K562 (cell line): ENCODE results near the gene PRTFDC1. TPM values are rescaled to one million over a fixed set of nuclear protein-coding genes. Genes with fewer than 3 reads are reported as not detected.

Experiments used
- CHD2 ChIP-seq: IDR thresholded peaks from 2 replicates; pipeline ENCODE4 v1.6.1; 2011; ENCODE audit warnings: low read depth, low read length
- COPS2 ChIP-seq: fragments of 450-650 bp; conservative IDR thresholded peaks from 2 replicates; pipeline ENCODE4 v1.6.1; 2016; ENCODE audit warnings: mild to moderate bottlenecking, moderate library complexity
- FOS ChIP-seq: IDR thresholded peaks from 3 replicates; pipeline ENCODE4 v1.6.1; 2011; ENCODE audit not compliant: insufficient read length; ENCODE audit errors: extremely low read depth
- FOXJ3 ChIP-seq: sonication (generic); formaldehyde crosslinking; IDR thresholded peaks from 2 replicates; pipeline ENCODE4 v1.4.0; 2020; ENCODE audit warnings: mild to moderate bottlenecking, missing genetic modification reagents
- GABPA ChIP-seq: fragments of 200-800 bp; sonication (Bioruptor generic); conservative IDR thresholded peaks from 2 replicates; pipeline ENCODE4 v1.6.1; 2016; ENCODE audit warnings: low read depth, missing genetic modification characterization, missing compliant biosample characterization
- HMBOX1 ChIP-seq: sonication (generic); IDR thresholded peaks from 2 replicates; pipeline ENCODE4 v1.6.1; 2016
- HNRNPH1 ChIP-seq: fragments of 200-400 bp; formaldehyde crosslinking; optimal IDR thresholded peaks from 2 replicates; pipeline ENCODE3; 2017; ENCODE audit warnings: low read depth, mild to moderate bottlenecking, low read length, moderate library complexity
- IFI16 ChIP-seq: fragments of 250-450 bp; sonication (Bioruptor Pico); IDR thresholded peaks from 2 replicates; pipeline ENCODE4 v2.1.2; 2022; ENCODE audit warnings: mild to moderate bottlenecking, inconsistent platforms
- ILF3 ChIP-seq: fragments of 450-650 bp; IDR thresholded peaks from 2 replicates; pipeline ENCODE4 v1.6.1; 2018; ENCODE audit warnings: antibody characterized with exemption, mild to moderate bottlenecking, moderate library complexity, borderline replicate concordance
- MAFF ChIP-seq: IDR thresholded peaks from 2 replicates; pipeline ENCODE4 v1.6.1; 2012; ENCODE audit warnings: low read length, improper control_type of control experiment
- MECOM ChIP-seq: fragments of 250-450 bp; sonication (Bioruptor Pico); IDR thresholded peaks from 2 replicates; pipeline ENCODE4 v1.8.0; 2022; ENCODE audit warnings: inconsistent platforms
- MNT ChIP-seq, 2 experiments: fragments of 450-650 bp; conservative IDR thresholded peaks; 2 replicates each; pipeline ENCODE4 v1.6.1; 2017; ENCODE audit warnings: mild to moderate bottlenecking in 2 of 2, moderate library complexity in 2 of 2
- MXI1 ChIP-seq: IDR thresholded peaks from 2 replicates; pipeline ENCODE4 v1.6.1; 2011; ENCODE audit warnings: low read depth, mild to moderate bottlenecking, improper control_type of control experiment, low read length
- NFE2 ChIP-seq: IDR thresholded peaks from 2 replicates; pipeline ENCODE4 v1.6.1; 2014; ENCODE audit warnings: antibody characterized with exemption, low read depth
- OTX1 ChIP-seq: fragments of 450-650 bp; formaldehyde crosslinking; IDR thresholded peaks from 2 replicates; pipeline ENCODE4 v1.4.0; 2022; ENCODE audit warnings: mild to moderate bottlenecking
- PRDM10 ChIP-seq: fragments of 450-650 bp; IDR thresholded peaks from 2 replicates; pipeline ENCODE4 v1.6.1; 2018; ENCODE audit not compliant: partially characterized antibody
- RBM17 ChIP-seq: fragments of 200-400 bp; formaldehyde crosslinking; IDR thresholded peaks from 2 replicates; pipeline ENCODE4 v1.6.1; 2017; ENCODE audit warnings: low read depth, mild to moderate bottlenecking, low read length, borderline replicate concordance
- TARDBP ChIP-seq: fragments of 450-650 bp; IDR thresholded peaks from 2 replicates; pipeline ENCODE4 v1.6.1; 2016
- TRIM25 ChIP-seq: fragments of 450-650 bp; IDR thresholded peaks from 2 replicates; pipeline ENCODE4 v1.7.0; 2016; ENCODE audit warnings: borderline replicate concordance
- ZBTB8A ChIP-seq: fragments of 450-650 bp; IDR thresholded peaks from 2 replicates; pipeline ENCODE4 v1.6.1; 2018; ENCODE audit warnings: mild to moderate bottlenecking, moderate library complexity; ENCODE audit not compliant: partially characterized antibody
- ZNF146 ChIP-seq: IDR thresholded peaks from one replicate; pipeline ENCODE4 v1.6.1; 2018; ENCODE audit warnings: missing compliant biosample characterization; ENCODE audit not compliant: unreplicated experiment
- ZNF707 ChIP-seq: fragments of 250-450 bp; sonication (Bioruptor Pico); conservative IDR thresholded peaks from 2 replicates; pipeline ENCODE4 v1.8.0; 2022; ENCODE audit warnings: inconsistent platforms, mild to moderate bottlenecking, moderate library complexity
- polyA plus RNA-seq, 8 experiments: library from polyadenylated mRNA; depleted of rRNA in 4 of 8; stranded (reverse) in 5 of 8; unstranded in 3 of 8; fragments of >200 nt; fragmentation: Nextera tagmentation in 2 of 8; fragmentation: Illumina TruSeq in 1 of 8; extraction: Ambion mirVana in 2 of 8; extraction: Trizol in 1 of 8; gene quantifications; 2 replicates each; pipeline versions ENCODE4 v1.2.1 to v1.2.3, GENCODE V29; 2011 to 2014; ENCODE audit warnings: inconsistent platforms in 1 of 8, missing spikeins in 1 of 8
- total RNA-seq, 7 experiments: library from RNA; depleted of rRNA in 6 of 7; stranded (reverse); fragments of >200 nt in 6 of 7; fragmentation: Illumina TruSeq in 2 of 7; extraction: Trizol in 2 of 7; gene quantifications; 2 replicates each; pipeline versions ENCODE4 v1.2.1 to v1.2.3, GENCODE V29; 2011 to 2021; ENCODE audit warnings: low replicate concordance in 1 of 7

PRTFDC1 gene
- total and polyA plus RNA-seq, 9 of the 15 experiments (the other 6 are each of a cell fraction or from before 2014, with no cell fraction given) = 7.0 to 27.6 (median 10.0) TPM

- no peak for TF ChIP-seq TRIM25
- TF ChIP-seq ZBTB8A = no peak
- no peak for TF ChIP-seq OTX1
- TF ChIP-seq ZNF707 (CRISPR knock-in tag) = no peak
- 0 out of 2 replicates have a peak, but pooled peaks have one; percentile 5 for TF ChIP-seq NFE2
- TF ChIP-seq FOS = peak; percentile 71
- no peak for TF ChIP-seq MECOM (CRISPR knock-in tag)
- TF ChIP-seq PRDM10 = peak; percentile 15
- TF ChIP-seq MAFF = 0 out of 2 replicates have a peak, but pooled peaks have one; percentile 8
- no peak for TF ChIP-seq GABPA (tag)
- no peak for TF ChIP-seq HNRNPH1
- no peak for TF ChIP-seq FOXJ3
- no peak for TF ChIP-seq COPS2
- no peak for TF ChIP-seq ZNF146 (CRISPR knock-in tag)
- no peak for TF ChIP-seq TARDBP
- TF ChIP-seq IFI16 (CRISPR knock-in tag) = no peak
- TF ChIP-seq CHD2 = no peak
- TF ChIP-seq RBM17 = no peak
- no peak for TF ChIP-seq ILF3
- 0 out of 4 replicates have a peak, but pooled peaks of 1 of the 2 experiments have one; percentile 20 for TF ChIP-seq MNT (conservative IDR thresholded peaks at IDR 0.05)
- peak; percentile 58; the same call in 1 of the 2 replicates for TF ChIP-seq HMBOX1
- TF ChIP-seq MXI1 = no peak
Measured at GRCh38 chr10:24908793-24909423, 43.5 kb downstream of the PRTFDC1 start (continued).
